Measurements from ENCODE around the gene SERPINA5.

SERPINA5 gene

DNA sequence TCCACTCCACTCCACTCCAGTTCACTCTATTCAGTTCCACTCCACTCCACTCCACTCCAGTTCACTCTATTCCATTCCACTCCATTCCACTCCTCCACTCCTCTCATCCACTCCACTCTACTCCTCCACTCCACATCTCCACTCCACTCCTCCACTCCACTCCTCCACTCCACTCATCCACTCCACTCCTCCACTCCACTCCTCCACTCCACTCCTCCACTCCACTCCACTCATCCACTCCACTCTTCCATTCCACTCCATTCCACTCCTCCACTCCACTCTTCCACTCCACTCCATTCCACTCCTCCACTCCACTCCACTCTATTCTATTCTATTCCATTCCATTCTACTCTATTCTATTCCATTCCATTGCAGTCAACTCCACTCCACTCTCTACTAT lies 9.8 kb downstream of the SERPINA5 start:
- no peaks in the 10 kb centered on the region for H3K27me3 ChIP-seq (ENCODE audit: insufficient read depth, insufficient read length)
- TF ChIP-seq SUZ12 (IDR thresholded peaks at IDR 0.05; ENCODE audit: extremely low read depth, insufficient read depth, insufficient read length) (no peak), YY1 (IDR thresholded peaks at IDR 0.05; ENCODE audit: insufficient read depth, insufficient read length) (no peak), ZNF274 (IDR thresholded peaks at IDR 0.05; ENCODE audit: low read depth, low read length) (no peak)
- H3K9me3 ChIP-seq (ENCODE audit: insufficient read depth, low read length) = no peaks in the 10 kb centered on the region
- H3K36me3 ChIP-seq (ENCODE audit: insufficient read depth, insufficient read length, low read length) = no peaks in the 10 kb centered on the region
- no peak for DNase-seq (ENCODE audit: low read depth, low spot score)
- H3K9ac ChIP-seq (ENCODE audit: insufficient read length, low read depth) = no peak overlapping the region
- H3K4me1 ChIP-seq (ENCODE audit: insufficient read depth, insufficient read length) = no peaks in the 10 kb centered on the region
- no peak overlapping the region for H3K4me3 ChIP-seq (ENCODE audit: insufficient read length, low read depth)

DNA sequence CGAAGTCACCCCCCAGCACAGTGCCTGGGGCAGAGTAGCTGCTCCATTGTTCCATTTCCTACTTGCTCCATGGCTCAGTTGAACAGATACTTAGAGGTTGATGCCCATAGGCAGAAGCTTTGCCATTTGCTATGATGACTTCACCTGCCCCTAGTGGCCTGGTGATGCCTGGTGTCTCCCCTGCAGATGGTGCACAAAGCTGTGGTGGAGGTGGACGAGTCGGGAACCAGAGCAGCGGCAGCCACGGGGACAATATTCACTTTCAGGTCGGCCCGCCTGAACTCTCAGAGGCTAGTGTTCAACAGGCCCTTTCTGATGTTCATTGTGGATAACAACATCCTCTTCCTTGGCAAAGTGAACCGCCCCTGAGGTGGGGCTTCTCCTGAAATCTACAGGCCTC lies 10.6 kb downstream of the SERPINA5 start:
- TF ChIP-seq SUZ12 (IDR thresholded peaks at IDR 0.05; ENCODE audit: extremely low read depth, insufficient read depth, insufficient read length) (no peak), YY1 (IDR thresholded peaks at IDR 0.05; ENCODE audit: insufficient read depth, insufficient read length) (no peak), ZNF274 (IDR thresholded peaks at IDR 0.05; ENCODE audit: low read depth, low read length) (no peak)
- Histone ChIP-seq H3K4me3 (ENCODE audit: insufficient read length, low read depth) (no peak overlapping the region), H3K9ac (ENCODE audit: insufficient read length, low read depth) (no peak overlapping the region), H3K9me3 (ENCODE audit: insufficient read depth, low read length) (no peaks in the 10 kb centered on the region), H3K36me3 (ENCODE audit: insufficient read depth, insufficient read length, low read length) (no peaks in the 10 kb centered on the region), H3K27me3 (ENCODE audit: insufficient read depth, insufficient read length) (no peaks in the 10 kb centered on the region), H3K4me1 (ENCODE audit: insufficient read depth, insufficient read length) (no peaks in the 10 kb centered on the region)
- DNase-seq (ENCODE audit: low read depth, low spot score) = no peak

DNA sequence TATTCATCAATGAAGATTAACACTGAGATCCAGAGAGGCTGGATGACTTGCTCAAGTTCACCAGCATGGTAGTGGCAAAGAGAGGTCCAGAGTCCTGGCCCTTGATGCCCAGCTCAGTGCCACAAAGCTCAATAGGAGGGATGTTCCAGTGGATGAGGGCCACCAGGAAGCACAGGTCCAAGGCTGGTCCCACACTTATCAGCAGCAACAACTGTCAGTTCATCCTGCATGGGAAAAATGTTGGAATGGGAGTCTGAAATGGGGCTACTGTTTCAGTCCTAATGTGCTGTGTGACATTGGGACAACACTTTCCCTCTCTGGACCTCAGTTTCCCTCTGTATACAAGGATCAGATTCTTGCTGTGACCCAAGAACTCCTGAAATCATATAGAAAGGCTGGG lies 11.2 kb downstream of the SERPINA5 start:
- Histone ChIP-seq H3K9ac (ENCODE audit: insufficient read length, low read depth) (no peak overlapping the region), H3K4me3 (ENCODE audit: insufficient read length, low read depth) (no peak overlapping the region), H3K9me3 (ENCODE audit: insufficient read depth, low read length) (no peaks in the 10 kb centered on the region), H3K27me3 (ENCODE audit: insufficient read depth, insufficient read length) (no peaks in the 10 kb centered on the region), H3K36me3 (ENCODE audit: insufficient read depth, insufficient read length, low read length) (no peaks in the 10 kb centered on the region), H3K4me1 (ENCODE audit: insufficient read depth, insufficient read length) (no peaks in the 10 kb centered on the region)
- DNase-seq (ENCODE audit: low read depth, low spot score) = no peak
- TF ChIP-seq YY1 (IDR thresholded peaks at IDR 0.05; ENCODE audit: insufficient read depth, insufficient read length) (no peak), SUZ12 (IDR thresholded peaks at IDR 0.05; ENCODE audit: extremely low read depth, insufficient read depth, insufficient read length) (no peak), ZNF274 (IDR thresholded peaks at IDR 0.05; ENCODE audit: low read depth, low read length) (no peak)

DNA sequence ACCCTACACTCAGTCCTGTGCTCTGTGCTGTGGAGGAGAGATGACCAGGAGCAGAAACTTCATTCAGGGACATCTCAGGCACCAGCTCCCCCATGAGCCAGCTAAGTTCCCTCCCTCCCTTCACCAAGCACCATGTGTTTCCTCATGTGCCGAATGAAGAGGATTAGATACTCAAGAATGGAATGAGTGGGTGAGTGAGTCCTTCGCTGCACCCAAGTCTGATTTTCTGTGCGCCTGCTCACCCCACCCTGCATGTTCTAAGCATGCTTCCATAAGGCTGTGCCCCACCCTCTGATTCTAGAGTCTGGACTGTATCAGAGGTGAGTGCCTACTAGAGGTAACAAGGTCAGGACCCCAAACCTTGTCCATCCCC lies 12.1 kb downstream of the SERPINA5 start:
- DNase-seq (ENCODE audit: low read depth, low spot score) = no peak
- Histone ChIP-seq H3K9me3 (ENCODE audit: insufficient read depth, low read length) (no peaks in the 10 kb centered on the region), H3K4me1 (ENCODE audit: insufficient read depth, insufficient read length) (peaks cover 2% of the 10 kb centered on the region), H3K4me3 (ENCODE audit: insufficient read length, low read depth) (no peak overlapping the region), H3K36me3 (ENCODE audit: insufficient read depth, insufficient read length, low read length) (no peaks in the 10 kb centered on the region), H3K27me3 (ENCODE audit: insufficient read depth, insufficient read length) (no peaks in the 10 kb centered on the region), H3K9ac (ENCODE audit: insufficient read length, low read depth) (no peak overlapping the region)
- TF ChIP-seq ZNF274 (IDR thresholded peaks at IDR 0.05; ENCODE audit: low read depth, low read length) (no peak), YY1 (IDR thresholded peaks at IDR 0.05; ENCODE audit: insufficient read depth, insufficient read length) (no peak), SUZ12 (IDR thresholded peaks at IDR 0.05; ENCODE audit: extremely low read depth, insufficient read depth, insufficient read length) (no peak)

DNA sequence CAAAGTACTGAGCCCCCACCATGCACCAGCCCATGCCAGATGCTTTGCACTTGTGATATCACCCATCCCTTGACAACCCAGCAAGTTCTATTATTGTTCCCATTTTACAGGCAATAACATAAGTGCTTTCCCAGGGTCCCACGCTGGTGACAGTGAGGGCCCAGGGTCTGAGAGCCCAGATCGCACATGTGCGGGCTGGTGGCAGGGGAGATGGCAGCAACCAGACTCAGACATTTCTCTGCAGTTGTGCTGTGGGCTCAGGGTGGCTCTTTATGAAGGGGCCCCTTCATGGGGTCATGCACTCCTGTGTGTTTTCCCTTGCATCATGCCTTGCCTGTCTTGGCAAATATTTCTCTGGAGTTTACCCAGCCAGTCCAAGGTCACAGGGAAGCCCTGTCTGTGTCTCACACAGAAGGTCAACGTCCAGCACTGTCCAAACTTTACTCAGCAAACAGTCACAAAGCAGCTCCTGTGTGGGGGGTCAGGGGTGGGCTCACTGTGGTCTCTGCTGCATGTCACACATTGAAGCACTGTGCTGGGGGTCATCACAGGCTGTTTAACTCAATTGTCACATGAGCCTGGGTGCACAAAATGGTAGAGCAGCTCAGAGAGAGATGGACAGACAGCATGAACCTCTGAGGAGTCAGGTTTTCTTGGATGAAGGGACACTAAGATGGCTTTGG lies 12.7 kb downstream of the SERPINA5 start:
- Histone ChIP-seq H3K36me3 (ENCODE audit: insufficient read depth, insufficient read length, low read length) (no peaks in the 10 kb centered on the region), H3K27me3 (ENCODE audit: insufficient read depth, insufficient read length) (no peaks in the 10 kb centered on the region), H3K4me3 (ENCODE audit: insufficient read length, low read depth) (no peak overlapping the region), H3K4me1 (ENCODE audit: insufficient read depth, insufficient read length) (peaks cover 5% of the 10 kb centered on the region), H3K9ac (ENCODE audit: insufficient read length, low read depth) (no peak overlapping the region), H3K9me3 (ENCODE audit: insufficient read depth, low read length) (no peaks in the 10 kb centered on the region)
- no peak for DNase-seq (ENCODE audit: low read depth, low spot score)
- no peak for TF ChIP-seq ZNF274 (IDR thresholded peaks at IDR 0.05; ENCODE audit: low read depth, low read length)
- no peak for TF ChIP-seq SUZ12 (IDR thresholded peaks at IDR 0.05; ENCODE audit: extremely low read depth, insufficient read depth, insufficient read length)
- TF ChIP-seq YY1 (IDR thresholded peaks at IDR 0.05; ENCODE audit: insufficient read depth, insufficient read length) = no peak

DNA sequence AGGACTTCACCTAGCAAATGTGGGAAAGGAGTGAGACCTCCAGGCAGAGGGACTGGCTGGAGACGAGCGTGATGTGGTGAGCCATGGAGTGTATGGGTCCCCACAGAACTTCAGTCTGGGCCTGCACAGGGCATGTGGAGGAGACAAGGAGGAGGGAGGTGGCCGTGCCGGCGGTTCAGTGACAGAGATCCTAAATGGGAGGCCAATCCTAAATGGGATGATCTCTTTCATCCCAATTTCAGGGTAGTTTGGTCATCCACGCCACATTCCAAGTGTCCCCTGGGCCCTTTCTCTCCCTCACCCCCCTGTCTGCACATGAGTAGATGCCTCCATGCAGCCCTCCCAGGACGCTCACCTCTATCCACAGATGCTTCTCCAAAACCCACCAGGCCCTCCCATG lies 13.2 kb downstream of the SERPINA5 start:
- Histone ChIP-seq H3K4me3 (ENCODE audit: insufficient read length, low read depth) (no peak overlapping the region), H3K27me3 (ENCODE audit: insufficient read depth, insufficient read length) (no peaks in the 10 kb centered on the region), H3K9ac (ENCODE audit: insufficient read length, low read depth) (no peak overlapping the region), H3K9me3 (ENCODE audit: insufficient read depth, low read length) (no peaks in the 10 kb centered on the region), H3K36me3 (ENCODE audit: insufficient read depth, insufficient read length, low read length) (no peaks in the 10 kb centered on the region), H3K4me1 (ENCODE audit: insufficient read depth, insufficient read length) (peaks cover 5% of the 10 kb centered on the region)
- no peak for DNase-seq (ENCODE audit: low read depth, low spot score)
- TF ChIP-seq SUZ12 (IDR thresholded peaks at IDR 0.05; ENCODE audit: extremely low read depth, insufficient read depth, insufficient read length) = no peak
- no peak for TF ChIP-seq YY1 (IDR thresholded peaks at IDR 0.05; ENCODE audit: insufficient read depth, insufficient read length)
- TF ChIP-seq ZNF274 (IDR thresholded peaks at IDR 0.05; ENCODE audit: low read depth, low read length) = no peak

DNA sequence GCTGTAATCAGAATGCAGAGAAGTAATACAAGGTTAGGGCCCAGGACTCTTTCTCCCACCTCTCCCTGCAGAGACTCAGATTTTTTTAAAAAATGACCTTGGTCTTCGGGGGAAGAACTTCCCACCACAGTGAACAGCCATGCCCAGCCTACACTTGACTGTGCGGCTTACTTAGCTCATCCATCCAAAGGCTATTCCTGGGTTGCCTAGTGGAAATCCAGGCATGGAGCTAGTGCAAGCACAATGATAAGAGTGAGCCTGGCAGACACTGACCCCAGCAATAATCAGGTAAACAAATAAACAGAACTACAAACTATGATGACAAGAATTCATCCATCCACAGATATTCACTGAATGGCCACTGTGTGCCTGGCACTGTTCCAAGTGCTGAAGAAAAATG lies 14.7 kb downstream of the SERPINA5 start:
- no peak overlapping the region for H3K4me3 ChIP-seq (ENCODE audit: insufficient read length, low read depth)
- H3K36me3 ChIP-seq (ENCODE audit: insufficient read depth, insufficient read length, low read length) = no peaks in the 10 kb centered on the region
- H3K27me3 ChIP-seq (ENCODE audit: insufficient read depth, insufficient read length) = no peaks in the 10 kb centered on the region
- H3K9me3 ChIP-seq (ENCODE audit: insufficient read depth, low read length) = 0 out of 2 replicates have a peak, but pooled peaks cover 5% of the 10 kb centered on the region
- H3K9ac ChIP-seq (ENCODE audit: insufficient read length, low read depth) = no peak overlapping the region
- TF ChIP-seq SUZ12 (IDR thresholded peaks at IDR 0.05; ENCODE audit: extremely low read depth, insufficient read depth, insufficient read length) (no peak), YY1 (IDR thresholded peaks at IDR 0.05; ENCODE audit: insufficient read depth, insufficient read length) (no peak), ZNF274 (IDR thresholded peaks at IDR 0.05; ENCODE audit: low read depth, low read length) (no peak)
- peaks cover 10% of the 10 kb centered on the region for H3K4me1 ChIP-seq (ENCODE audit: insufficient read depth, insufficient read length)
- no peak for DNase-seq (ENCODE audit: low read depth, low spot score)
